Kidney (tissue), 14 donors: ENCODE results near the gene GPC5. TPM values are rescaled to one million over a fixed set of nuclear protein-coding genes. Genes with fewer than 3 reads are reported as not detected.

Experiments used
- DNase-seq, 5 donors: peaks; one replicate each; pipeline ENCODE4 v3.0.0-alpha.2; 2013 to 2020
- FAIRE-seq: peaks from 2 replicates; lab custom pipeline; 2012; peaks lifted over from hg19 to GRCh38; lab: Jason Lieb, UNC
- H3K27ac ChIP-seq, 2 donors: one replicate each; pipeline ENCODE4 v1.7.0; 2013; ENCODE audit warnings: low read depth in 2 of 2, low read length in 2 of 2, inconsistent platforms in 1 of 2
- H3K27me3 ChIP-seq: one replicate; pipeline ENCODE4 v1.7.1; 2013; ENCODE audit warnings: low read length, inconsistent platforms; ENCODE audit not compliant: control insufficient read depth, insufficient read depth
- H3K36me3 ChIP-seq, 3 donors: one replicate each; pipeline versions ENCODE4 v1.7.0 to v1.7.1; 2013; ENCODE audit warnings: low read length in 3 of 3, control low read depth in 1 of 3, inconsistent platforms in 1 of 3; ENCODE audit not compliant: insufficient read depth in 3 of 3, control insufficient read depth in 2 of 3
- H3K4me1 ChIP-seq, 3 donors: one replicate each; pipeline versions ENCODE4 v1.7.0 to v1.7.1; 2013; ENCODE audit warnings: low read length in 3 of 3, inconsistent platforms in 1 of 3, low read depth in 1 of 3; ENCODE audit not compliant: control insufficient read depth in 2 of 3, insufficient read depth in 2 of 3
- H3K4me3 ChIP-seq, 3 donors: one replicate each; pipeline versions ENCODE4 v1.7.0 to v1.8.1; 2013; ENCODE audit warnings: low read length in 3 of 3, control low read depth in 1 of 3, inconsistent platforms in 1 of 3
- H3K9ac ChIP-seq, 3 donors: one replicate each; pipeline versions ENCODE4 v1.7.0 to v1.7.1; 2013; ENCODE audit warnings: low read length in 3 of 3, control low read depth in 1 of 3, inconsistent platforms in 1 of 3
- H3K9me3 ChIP-seq, 3 donors: one replicate each; pipeline versions ENCODE4 v1.7.0 to v1.7.1; 2013; ENCODE audit warnings: low read length in 3 of 3, control low read depth in 1 of 3, inconsistent platforms in 1 of 3; ENCODE audit not compliant: control insufficient read depth in 2 of 3, insufficient read depth in 1 of 3
- CTCF ChIP-seq: IDR thresholded peaks from 3 replicates; pipeline ENCODE4 v1.5.1; 2012; ENCODE audit warnings: mild to moderate bottlenecking, moderate library complexity, borderline replicate concordance; ENCODE audit not compliant: insufficient read depth; ENCODE audit errors: extremely low read depth
- intact Hi-C: fragments of 100-400 bp; cut with DNase I; formaldehyde crosslinking; loops from one replicate; pipeline ENCODE4 v1.11.1; 2022
- polyA plus RNA-seq: library from polyadenylated mRNA; stranded (reverse); fragments of 350-450 nt; fragmentation: Illumina TruSeq; extraction: RNeasy Lipid Tissue Mini Kit (QIAGEN cat#74804); gene quantifications from one replicate; pipeline ENCODE4 v1.2.3, GENCODE V29; 2014; ENCODE audit warnings: low read depth, low replicate concordance; ENCODE audit not compliant: insufficient read depth
- total RNA-seq: library from RNA; stranded (reverse); fragmentation: NEBNext Ultra II Directional; extraction: Animal tissue kit (Norgen Biotek cat#: 25700); gene quantifications from one replicate; pipeline ENCODE4 v1.2.1, GENCODE V29; 2021
- donor health status: control.
- donor health status: control.
- donor health status: control.
- donor health status: control.
- donor health status: control.
- donor health status: DM: yes; HTN: yes; CAD: no.
- donor health status: Normal renal cell carcinoma (clear cell type).

GPC5 gene
- total and polyA plus RNA-seq, 2 donors from 2014 or later = 0.47 to 6.8 TPM

GRCh38 chr13:91768746-91769145, 370.3 kb downstream of the GPC5 start:
- no peak overlapping the region for H3K4me3 ChIP-seq
- intact Hi-C loops = no loop called here
- no peak overlapping the region for H3K27ac ChIP-seq
- no peak for DNase-seq
- H3K9ac ChIP-seq = no peak overlapping the region
- no peak for FAIRE-seq
- no peaks in the 10 kb centered on the region for H3K27me3 ChIP-seq
- H3K9me3 ChIP-seq = no peaks in the 10 kb centered on the region
- no peak for TF ChIP-seq CTCF
- no peaks in the 10 kb centered on the region for H3K4me1 ChIP-seq
- H3K36me3 ChIP-seq = no peaks in the 10 kb centered on the region

GRCh38 chr13:91771229-91771628, 372.8 kb downstream of the GPC5 start:
- no peak overlapping the region for H3K9ac ChIP-seq
- TF ChIP-seq CTCF = no peak
- no peaks in the 10 kb centered on the region for H3K4me1 ChIP-seq
- intact Hi-C loops = no loop called here
- no peak overlapping the region for H3K4me3 ChIP-seq
- no peak overlapping the region for H3K27ac ChIP-seq
- H3K36me3 ChIP-seq = no peaks in the 10 kb centered on the region
- DNase-seq (no peak), FAIRE-seq (no peak)
- no peaks in the 10 kb centered on the region for H3K27me3 ChIP-seq
- no peaks in the 10 kb centered on the region for H3K9me3 ChIP-seq

GRCh38 chr13:91773591-91774227, 375.3 kb downstream of the GPC5 start:
- Histone ChIP-seq H3K4me3 (no peak overlapping the region), H3K9ac (no peak overlapping the region), H3K4me1 (no peaks in the 10 kb centered on the region), H3K36me3 (no peaks in the 10 kb centered on the region), H3K9me3 (no peaks in the 10 kb centered on the region), H3K27ac (no peak overlapping the region), H3K27me3 (no peaks in the 10 kb centered on the region)
- intact Hi-C loops = no loop called here
- TF ChIP-seq CTCF = no peak
- peak in 1 of 5 donors; percentile 2 for DNase-seq
- no peak for FAIRE-seq

GRCh38 chr13:91774397-91774796, 376.0 kb downstream of the GPC5 start:
- no peaks in the 10 kb centered on the region for H3K9me3 ChIP-seq
- no peaks in the 10 kb centered on the region for H3K27me3 ChIP-seq
- intact Hi-C loops = no loop called here
- FAIRE-seq (no peak), DNase-seq (no peak)
- H3K36me3 ChIP-seq = no peaks in the 10 kb centered on the region
- H3K9ac ChIP-seq = no peak overlapping the region
- H3K27ac ChIP-seq = no peak overlapping the region
- H3K4me3 ChIP-seq = no peak overlapping the region
- no peak for TF ChIP-seq CTCF
- no peaks in the 10 kb centered on the region for H3K4me1 ChIP-seq
